GM18520 (cell line): ENCODE results near the gene CHRDL2.

Source experiments
- ATAC-seq: cut with Tn5 transposase; IDR thresholded peaks from one replicate; pipeline ENCODE4 v1.9.1; 2021; ENCODE audit not compliant: unreplicated experiment

CHRDL2 gene

DNA sequence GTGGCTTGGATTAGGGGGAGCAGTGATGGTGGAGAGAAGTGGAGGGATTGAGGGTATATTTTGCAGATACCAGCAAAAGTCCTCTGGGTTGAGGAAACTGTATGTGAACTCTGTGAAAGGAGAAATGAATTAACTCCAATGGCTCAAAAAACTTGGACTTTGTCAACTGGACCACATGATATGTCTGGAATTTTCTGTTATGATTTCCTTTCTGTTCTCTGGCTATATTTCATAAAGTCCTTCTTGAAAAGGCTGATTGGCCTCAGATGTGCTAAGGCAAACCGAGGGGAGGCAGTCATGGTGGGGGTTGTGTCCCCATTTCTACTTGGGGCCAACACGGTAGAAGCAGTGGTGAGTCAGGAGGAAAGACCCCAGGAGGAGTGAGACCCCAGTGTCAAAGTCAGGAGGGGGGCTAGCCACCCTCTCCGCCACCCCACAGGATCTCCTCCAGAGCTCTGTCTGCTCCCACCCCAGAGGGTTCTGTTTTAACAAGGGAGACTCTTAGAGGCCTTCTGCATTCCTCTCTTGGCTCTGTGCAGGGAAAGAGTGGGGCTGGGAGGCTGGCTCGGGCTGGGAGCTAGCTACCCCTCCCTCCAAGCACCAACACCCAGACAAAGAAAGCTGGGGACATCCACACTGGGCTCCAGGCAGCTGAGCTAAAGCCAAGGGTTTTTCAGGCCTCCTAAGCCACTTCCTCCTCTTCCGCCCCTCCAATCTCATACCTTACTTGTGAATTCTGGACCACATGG is 13.8 kb downstream of the CHRDL2 start:
- no peak for ATAC-seq

DNA sequence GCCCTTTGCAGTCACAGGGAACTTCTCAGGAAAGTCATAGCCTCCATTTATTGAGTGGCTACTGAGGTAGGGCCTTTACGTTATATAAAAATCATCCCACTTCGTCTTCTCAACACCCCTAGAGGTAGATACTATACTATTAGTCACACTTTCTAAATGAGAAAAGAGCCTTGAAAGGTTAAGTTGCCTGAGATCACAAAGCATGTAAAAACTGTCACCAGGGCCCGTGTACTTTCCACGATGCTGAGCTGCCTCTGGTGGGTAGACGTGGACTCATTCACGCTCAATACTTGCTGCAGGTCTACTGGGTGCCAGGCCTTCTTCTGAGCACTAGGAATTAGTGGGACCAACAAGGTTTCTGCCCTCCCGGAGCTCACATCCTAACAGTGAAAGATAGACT is 16.3 kb downstream of the CHRDL2 start:
- no peak for ATAC-seq

- ATAC-seq: no peak
These were observed 17.5 kb downstream of the CHRDL2 start for GRCh38 chr11:74713686-74714085.

- ATAC-seq: no peak
These were observed 20.8 kb downstream of the CHRDL2 start for GRCh38 chr11:74710281-74710938.

DNA sequence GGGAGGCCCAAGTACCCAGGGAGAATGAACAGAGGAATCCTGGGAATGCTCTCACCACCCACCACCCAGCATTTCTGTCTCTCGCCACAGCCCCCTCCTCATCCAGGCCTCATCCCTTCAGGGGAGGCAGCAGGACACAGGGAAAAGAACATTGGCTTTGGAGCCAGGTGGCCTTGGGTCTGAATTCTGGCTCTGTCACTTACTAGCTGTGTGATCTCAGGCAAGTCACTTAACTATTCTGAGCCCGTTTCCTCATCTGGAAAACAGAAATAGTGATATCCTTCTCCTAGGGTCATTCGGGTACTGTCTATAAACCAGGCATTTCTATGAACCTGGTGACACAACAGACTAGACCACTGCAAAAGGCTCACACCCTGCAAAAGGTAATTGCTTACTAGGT is 22.1 kb downstream of the CHRDL2 start:
- no peak for ATAC-seq

GRCh38 chr11:74707602-74708510 is 23.4 kb downstream of the CHRDL2 start:
- no peak for ATAC-seq

GRCh38 chr11:74707182-74707581 is 24.0 kb downstream of the CHRDL2 start:
- no peak for ATAC-seq

- ATAC-seq: no peak
These were observed 28.0 kb downstream of the CHRDL2 start for GRCh38 chr11:74703211-74703610.

DNA sequence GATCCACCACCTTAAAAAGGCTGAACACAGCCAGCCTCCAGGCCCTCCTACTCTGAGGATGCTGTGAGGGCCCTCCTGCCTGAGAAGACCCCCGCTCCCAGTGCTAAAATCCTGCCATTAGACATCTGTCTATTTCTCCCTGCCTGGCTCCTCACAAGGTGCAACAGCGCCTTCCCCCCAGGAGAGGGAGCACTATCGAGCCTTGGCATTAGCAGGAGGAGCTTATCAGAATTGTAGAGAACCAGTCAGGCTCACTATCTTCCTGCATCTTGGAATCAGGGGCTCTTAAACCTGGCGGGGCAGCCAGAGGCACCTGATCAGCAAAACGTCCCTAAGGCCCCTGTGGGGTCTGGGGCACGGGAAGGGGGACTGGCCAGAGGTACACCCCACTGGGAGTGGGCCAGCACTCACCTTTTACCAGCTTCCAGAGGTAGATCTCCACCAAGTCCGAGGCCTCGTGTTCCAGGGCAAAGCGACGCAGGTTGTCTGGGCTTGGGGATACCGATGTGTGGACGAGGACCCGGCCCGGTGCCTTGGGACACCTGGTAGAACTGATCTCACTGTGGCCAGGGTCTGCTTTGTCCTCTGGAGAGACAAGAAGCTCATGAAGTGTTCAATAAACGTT is 28.7 kb downstream of the CHRDL2 start:
- no peak for ATAC-seq

DNA sequence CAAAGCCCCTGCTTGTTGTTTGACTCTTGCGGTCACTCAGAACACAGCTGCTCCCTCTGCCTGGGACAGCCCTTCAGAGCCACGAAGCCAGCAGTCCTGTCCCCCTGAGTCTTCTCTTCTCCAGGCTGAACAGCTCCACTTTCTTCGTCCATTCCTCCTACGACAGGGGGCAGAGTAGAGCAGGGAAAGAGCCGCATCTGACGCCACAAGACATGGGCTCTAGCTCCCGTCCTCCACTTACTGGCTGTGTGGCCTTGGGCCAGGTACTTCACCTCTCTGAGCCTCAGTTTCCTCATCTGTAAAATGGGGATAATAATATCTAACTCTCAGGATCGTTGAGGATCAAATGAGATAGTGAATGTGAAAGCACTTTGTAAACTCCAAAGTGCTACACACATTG is 29.9 kb downstream of the CHRDL2 start:
- no peak for ATAC-seq

DNA sequence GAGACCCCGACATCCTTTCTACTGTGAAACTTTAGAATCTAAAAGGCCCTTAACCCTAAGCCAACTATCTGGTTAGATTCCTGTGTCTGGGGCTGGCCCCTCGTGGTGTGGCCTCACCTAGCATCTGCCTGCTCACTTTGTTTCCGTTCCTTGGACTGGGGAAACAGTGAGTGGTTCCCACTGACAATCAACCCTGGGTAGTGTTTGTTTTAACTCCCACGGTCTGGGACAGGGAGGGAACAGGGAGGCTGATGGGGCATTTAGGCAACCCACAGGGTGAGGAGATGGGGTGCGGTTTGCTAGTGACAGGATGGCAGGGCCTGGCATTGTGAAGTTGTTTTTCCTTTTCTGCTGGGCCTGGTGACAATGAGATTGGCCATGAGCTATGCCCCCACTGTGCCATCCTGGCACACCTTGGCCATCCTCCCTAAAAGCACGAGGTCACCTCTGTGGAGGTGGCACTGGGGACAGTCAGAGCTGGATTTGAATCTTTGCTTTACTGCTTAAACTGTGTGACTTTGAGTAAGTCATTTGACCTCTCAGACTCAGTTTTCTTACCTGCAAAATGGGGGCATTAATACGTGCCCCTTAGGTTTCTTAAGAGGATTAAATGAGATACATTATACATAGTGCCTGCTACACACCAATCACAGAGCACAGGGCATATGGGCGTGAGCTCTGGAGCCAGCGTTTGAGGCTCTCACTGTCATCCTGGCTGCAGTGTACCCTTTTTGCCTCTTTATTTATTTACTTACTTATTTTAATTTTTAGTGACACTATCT is 31.4 kb downstream of the CHRDL2 start:
- no peak for ATAC-seq

GRCh38 chr11:74697722-74698121 is 33.5 kb downstream of the CHRDL2 start:
- no peak for ATAC-seq

- no peak for ATAC-seq
These were observed 34.1 kb downstream of the CHRDL2 start for GRCh38 chr11:74696939-74697675.

DNA sequence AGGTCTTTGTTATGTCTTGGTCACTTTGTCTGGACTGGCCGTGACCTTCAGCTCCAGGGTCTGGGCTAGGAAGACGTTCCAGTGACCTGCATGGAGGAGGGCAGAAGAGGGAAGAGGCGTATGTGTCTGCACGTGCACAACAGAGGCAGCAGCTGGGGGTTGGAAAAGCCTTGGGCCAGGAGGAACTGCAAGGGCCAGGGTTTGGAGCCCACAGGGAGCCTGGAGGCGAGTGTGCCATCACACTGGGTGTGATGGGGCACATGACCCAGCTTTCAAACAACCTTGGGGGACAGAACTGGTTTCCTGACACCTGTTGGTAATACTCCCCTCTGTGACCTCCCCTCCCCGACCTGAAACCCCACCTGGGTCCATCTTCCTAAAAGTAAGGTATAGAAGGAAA is 34.7 kb downstream of the CHRDL2 start:
- no peak for ATAC-seq

- no peak for ATAC-seq
These were observed 35.4 kb downstream of the CHRDL2 start for GRCh38 chr11:74695705-74696280.

- ATAC-seq: no peak
These were observed 36.9 kb downstream of the CHRDL2 start for GRCh38 chr11:74694136-74694930.

DNA sequence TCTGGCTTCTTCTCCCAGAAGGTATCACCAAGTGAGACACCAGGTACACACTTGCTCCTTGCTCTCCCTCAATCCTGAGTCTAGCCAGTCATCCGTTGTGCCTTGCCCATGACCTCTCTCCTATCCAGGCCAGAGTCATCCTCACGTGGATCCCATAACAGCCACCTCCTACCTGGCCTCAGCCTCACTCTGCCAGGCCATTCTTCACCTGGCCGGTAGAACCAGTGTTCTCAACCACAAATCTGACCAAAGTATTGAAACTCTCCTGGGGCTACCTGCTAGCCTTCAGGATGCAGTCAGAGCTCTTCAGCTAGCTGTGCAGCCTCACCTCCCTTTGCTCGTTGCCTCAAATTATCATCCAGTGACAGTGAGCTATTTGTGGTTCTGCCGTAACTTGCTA is 37.7 kb downstream of the CHRDL2 start:
- no peak for ATAC-seq

- no peak for ATAC-seq
These were observed 39.5 kb downstream of the CHRDL2 start for GRCh38 chr11:74691755-74692154.

GRCh38 chr11:74689666-74690065 is 41.6 kb downstream of the CHRDL2 start:
- ATAC-seq: no peak
